Measurements from ENCODE around the gene CHMP1B.

The CHMP1B gene

GRCh38 chr18:11901826-11902438, 50.7 kb downstream of the CHMP1B start:
- TF ChIP-seq CTCF (conservative IDR thresholded peaks at IDR 0.05) (no peak), ZFX (IDR thresholded peaks at IDR 0.05) (no peak)
- no peak overlapping the region for H3K27ac ChIP-seq

- no peak overlapping the region for H3K27ac ChIP-seq
- TF ChIP-seq ZFX (IDR thresholded peaks at IDR 0.05) = no peak
- TF ChIP-seq CTCF (conservative IDR thresholded peaks at IDR 0.05) = no peak
Measured at GRCh38 chr18:11902522-11903292, 51.5 kb downstream of the CHMP1B start.
